GM21825 (cell line): ENCODE measurements around the gene OGT.

Experiments used
- ATAC-seq: cut with Tn5 transposase; IDR thresholded peaks from one replicate; pipeline ENCODE4 v1.9.1; 2021; ENCODE audit warnings: mild to moderate bottlenecking, moderate library complexity; ENCODE audit not compliant: unreplicated experiment

Gene OGT

GRCh38 chrX:71619193-71619592 is 86.3 kb downstream of the OGT start:
- ATAC-seq: no peak

DNA sequence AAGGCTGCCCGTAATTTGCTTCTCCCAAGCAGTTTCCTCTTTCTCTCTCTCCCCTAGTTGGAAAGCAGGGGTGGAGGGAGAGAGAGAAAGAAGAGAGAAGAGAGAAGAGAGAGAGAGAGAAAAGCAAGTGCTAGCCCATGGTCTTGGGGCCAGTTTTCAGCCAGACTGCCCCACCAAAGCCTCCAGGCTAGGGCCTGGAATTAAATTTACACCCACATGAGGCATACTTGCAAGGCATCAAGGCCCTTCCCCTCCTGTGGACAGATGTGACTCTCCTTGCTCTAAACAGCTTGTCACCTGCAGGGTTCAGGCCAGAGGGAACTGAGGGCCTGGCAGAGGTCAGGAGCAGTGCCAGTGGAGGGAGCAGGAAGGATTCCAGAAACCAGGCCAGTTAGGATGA is 87.1 kb downstream of the OGT start:
- no peak for ATAC-seq

- no peak for ATAC-seq
Observed at GRCh38 chrX:71621603-71622002, 88.7 kb downstream of the OGT start.

DNA sequence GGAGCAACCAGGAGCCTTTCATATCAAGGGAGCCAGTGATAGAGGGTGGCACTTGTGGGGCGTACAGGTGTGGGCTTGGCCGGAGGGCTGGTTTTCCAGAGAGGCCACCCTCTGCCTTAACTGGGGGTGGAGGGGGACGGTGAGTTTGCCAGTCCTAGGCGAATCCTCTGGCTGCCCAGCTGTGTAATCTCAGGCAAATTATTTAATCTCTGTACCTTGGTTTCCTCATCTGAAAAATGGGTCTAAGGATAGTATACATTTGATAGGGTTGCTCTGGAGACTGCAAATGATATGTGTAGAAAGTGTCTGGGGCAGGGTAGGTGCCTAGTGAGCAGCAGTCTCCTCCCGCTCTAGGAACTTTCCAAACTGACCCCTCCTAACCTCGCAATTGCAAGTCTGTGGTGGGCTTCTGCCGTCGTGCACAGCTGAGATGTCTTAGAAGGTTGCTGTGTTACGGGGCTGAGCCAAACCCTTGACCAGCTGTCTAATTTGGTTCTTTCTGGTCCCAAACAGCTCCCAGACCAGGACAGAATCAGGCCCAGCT is 89.2 kb downstream of the OGT start:
- ATAC-seq: no peak

DNA sequence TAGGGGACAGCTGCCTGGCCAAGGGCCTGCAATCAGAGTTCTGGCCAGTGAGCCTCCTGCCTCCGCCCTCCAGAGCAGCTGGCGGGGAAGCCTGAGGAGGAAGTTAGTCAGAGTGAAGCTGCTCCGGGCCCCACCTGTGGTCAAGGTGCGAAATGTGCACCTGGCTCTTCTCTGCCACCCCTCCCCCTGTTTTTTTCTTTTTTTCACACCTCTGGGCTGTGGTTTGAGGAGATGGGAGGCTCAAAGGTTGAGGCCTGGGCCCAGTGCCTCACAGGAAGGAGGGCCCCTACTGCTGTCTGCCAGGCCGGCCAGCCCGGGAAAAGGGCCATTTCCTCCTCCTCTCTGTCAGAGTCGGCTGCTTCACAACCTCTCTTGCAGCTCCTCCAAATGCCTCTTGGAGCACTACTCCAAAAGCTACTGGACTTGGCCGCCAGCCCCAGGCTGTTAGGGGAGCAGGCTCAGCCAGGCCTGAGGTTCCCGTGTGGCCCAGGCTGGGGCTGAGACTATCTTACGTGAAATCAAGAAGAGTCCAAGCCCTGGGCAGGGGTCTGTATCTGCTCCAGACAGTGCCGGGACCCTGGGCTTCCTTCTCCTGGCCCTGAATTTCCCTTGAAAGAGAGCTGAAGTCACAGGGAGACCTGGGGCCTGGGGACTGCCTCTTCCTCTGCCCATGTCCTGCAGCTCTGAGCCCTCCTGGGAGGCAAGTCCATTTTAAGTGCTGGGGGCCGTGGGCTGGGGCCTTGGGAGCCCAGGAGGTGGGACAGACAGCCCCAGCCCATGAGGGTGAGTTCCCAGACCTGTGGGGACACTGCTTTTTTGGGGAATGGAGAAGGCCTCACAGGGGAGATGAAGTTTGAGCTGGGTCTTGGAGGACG is 89.9 kb downstream of the OGT start:
- peak; percentile 51 for ATAC-seq

- ATAC-seq: no peak
Observed at GRCh38 chrX:71623714-71624113, 90.8 kb downstream of the OGT start.

DNA sequence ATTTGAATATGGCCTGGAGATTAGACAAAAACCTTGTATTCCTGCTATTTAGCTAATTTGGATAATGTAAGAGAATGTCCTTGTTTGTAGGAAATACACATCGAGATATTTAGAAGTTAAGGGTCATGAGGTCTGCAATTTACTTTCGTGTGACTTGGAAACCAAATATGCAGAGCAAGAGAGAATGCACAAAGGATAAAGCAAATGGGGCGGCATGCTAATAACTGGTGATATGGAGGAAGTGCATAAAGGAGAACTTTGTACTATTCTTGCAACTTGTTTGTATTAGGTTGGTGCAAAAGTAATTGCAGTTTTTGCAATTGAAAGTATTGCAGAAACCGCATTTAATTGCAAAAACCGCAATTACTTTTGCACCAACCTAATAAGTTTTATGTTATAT is 92.6 kb downstream of the OGT start:
- ATAC-seq: no peak
